ENCODE results near the gene SLC7A9. TPM values are rescaled to one million over a fixed set of nuclear protein-coding genes. Genes with fewer than 3 reads are reported as not detected.

SLC7A9 gene
- total RNA-seq, 1 donor from 2014 or later: not detected

DNA sequence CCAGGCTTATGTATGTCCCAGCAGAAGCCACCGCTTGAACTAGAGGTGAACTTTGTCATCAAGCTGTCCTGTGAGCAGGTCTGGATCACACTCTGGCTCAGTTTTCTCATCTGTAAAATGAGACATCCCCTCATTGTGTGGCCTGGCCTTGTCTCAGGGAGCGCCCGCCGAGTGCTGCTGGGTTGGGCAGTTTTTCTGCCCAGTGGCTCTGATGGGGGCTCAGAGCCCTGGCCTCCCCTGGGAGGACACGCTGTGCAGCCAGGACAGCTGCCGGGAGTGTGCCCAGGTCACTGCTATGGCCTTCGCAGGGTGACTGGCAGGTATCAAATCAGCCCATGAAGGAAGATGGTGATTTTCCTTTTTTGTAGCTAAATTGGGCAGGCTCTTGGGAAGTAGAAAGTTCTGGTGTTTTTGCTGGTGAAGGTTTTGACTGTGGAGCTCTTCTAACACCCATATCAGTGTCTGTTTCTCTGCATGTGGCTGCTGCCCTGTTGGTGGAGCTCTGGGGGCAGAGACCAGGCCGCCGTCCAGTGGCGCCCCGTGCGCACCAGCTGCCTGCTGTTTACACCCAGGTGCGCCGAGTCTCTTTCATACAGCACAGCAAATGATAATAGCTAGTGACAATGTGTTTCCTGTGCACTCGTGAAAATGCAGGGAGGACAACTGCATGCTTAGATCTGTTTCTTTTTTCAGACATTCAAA, 40.8 kb downstream of the SLC7A9 start:
- DNase-seq (ENCODE audit: low read depth, low spot score): no peak

DNA sequence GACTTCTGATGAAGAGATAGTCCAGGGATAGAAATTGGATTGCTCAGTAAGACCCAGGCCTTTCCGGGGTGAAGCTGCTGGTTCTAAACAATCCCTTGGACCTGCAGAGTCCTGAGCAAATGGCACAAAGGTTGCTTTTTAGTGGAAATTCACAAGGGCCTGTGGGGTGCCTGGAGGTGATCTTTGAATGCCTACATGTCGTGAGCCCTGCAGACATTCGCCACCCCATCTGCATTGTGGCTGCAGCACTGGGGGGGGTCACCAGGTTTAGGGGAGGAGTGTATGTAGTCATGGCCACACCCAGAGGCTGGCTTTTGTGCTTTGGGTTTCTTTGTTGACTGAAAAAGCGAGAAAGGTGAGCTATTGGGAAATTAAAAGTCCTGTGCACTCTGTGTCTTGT, 41.4 kb downstream of the SLC7A9 start:
- no peak for DNase-seq (ENCODE audit: low read depth, low spot score)

DNA sequence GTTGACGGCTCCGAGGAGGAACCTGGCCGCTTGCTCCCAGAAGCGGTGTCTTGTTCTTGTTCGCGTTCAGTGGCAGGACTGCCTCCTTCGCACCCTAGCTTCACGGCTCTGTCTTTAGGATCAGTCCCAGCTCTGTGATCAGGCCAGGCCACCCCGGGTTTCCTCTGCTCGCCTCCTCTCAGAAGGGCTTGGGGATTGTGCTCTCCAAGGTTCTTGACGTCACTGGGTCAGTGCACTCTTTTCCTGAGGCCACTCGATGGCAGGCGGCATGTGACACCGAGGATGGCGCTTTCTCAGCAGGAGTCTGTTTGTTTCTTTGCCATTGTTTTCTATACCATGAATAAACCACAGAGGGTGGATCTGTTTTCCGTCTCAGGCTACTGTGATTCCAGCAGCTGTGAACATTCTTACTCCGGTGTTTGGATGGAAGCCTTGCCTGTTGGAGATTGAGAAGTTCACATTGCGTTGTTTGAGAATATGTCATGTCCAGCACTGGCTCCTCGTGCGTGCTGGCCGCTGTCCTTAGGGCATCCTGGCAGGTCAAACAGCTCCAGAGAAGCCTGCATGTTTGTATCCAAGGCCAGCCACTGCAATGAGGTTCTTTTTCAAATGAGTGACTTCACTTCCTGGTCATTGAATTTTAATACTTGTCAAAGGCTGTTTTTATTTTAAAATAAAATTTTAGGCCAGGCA, 44.5 kb downstream of the SLC7A9 start:
- DNase-seq (ENCODE audit: low read depth, low spot score): no peak

DNA sequence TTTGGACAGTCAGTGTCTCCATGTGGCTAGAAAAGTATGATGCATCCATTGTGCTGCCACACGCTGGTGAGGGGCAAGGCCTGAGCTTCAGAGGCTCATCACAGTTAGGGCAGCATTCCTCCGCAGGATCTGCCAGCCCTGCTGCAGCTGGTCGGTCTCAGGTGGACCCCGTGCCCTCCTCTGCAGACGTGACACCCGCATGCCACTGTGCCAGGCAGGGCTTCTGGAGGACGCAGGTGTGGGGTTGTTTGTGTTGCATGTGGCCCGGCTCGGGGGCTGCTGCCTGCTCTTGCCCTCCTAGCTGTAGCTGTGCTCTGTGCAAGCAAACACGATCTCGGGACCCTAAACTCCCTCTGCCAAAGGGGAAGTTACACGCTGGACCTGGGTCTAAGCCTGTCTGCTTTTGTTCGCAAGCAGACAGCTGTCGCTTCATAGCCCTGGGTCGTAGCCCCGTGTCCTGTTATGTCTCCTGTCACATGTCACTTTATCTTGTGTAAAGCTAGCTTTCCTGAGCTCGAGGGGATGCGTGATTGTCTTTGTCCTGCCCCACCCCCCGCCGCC, 45.3 kb downstream of the SLC7A9 start:
- no peak for DNase-seq (ENCODE audit: low read depth, low spot score)

DNA sequence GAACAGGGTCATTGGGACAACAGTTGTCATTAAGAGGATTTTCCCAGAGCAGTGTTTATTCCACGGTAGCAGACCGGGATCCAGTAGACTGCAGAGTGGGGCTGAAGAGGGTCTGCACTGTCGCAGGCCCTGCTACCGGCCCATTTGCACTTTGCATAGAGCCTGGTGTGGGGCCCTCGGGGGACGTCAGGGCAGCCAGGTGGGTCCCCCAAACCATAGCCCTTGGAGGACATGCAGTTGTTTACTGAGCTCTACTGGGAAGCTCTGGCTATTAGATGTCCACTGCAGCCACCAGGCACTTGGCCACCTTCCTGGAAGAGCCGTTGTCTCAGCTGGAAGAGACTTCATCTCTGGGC, 45.8 kb downstream of the SLC7A9 start:
- DNase-seq (ENCODE audit: low read depth, low spot score): no peak

DNA sequence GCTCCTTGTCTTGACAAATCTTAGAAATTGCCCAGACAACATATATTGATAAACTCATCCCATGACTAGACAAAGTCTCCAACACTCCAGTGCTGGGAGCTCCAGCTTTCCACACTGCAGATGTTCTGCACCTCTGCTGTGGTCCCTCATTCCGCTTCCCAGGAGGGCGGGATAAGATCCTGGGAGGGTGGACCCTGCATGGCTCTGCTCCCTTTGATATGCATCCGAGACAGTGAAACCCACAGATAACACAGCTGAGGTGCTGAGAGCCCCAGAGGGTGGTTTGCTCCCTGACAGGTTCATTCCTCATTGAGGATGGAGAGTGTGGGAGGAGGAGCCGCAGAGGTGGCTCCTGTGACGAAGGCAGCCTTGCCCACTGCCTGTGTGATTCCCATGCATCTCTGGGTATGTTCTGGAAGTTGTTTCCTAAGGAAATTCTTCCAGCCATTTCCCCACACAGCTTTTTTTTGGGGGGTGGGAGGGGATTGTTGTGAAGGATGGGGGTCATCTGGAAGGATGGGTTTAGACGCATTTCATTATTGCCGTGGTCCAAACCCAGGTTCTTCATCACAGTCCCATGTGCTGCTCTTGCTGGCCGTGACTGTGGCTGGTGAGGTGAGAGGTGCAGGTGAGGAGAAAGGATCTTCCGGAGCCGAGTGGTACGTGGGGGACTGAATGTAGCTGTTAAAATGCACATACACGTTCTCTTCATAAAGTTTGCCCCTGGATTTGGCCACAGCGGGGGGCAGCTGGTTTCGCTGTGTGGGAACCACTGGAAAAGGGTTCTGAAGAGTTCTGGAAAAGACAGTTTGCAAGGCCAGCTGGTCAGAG, 46.4 kb downstream of the SLC7A9 start:
- DNase-seq (ENCODE audit: low read depth, low spot score): no peak

- no peak for DNase-seq (ENCODE audit: low read depth, low spot score)
These were observed 49.9 kb downstream of the SLC7A9 start for GRCh38 chr19:32819419-32820400.

DNA sequence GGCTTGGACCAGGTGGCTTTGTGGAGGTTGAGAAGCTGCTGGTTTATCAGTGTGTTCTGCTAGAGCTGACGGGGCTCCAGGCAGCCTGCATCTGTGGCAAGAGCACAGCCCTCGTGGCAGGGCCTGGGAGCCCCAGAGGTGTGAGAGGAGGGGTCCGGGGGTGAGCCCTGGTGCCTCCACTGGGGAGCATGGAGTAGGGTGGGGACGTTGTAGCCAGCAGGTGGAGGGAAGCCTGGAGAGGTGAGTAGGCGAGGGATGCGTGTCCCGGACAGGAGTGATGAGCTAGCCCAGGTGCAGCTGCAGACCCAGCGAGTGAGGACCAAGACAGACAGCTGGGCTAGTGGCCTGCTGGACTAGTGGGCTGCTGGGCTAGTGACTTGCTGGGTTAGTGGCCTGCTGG, 51.0 kb downstream of the SLC7A9 start:
- no peak for DNase-seq (ENCODE audit: low read depth, low spot score)

DNA sequence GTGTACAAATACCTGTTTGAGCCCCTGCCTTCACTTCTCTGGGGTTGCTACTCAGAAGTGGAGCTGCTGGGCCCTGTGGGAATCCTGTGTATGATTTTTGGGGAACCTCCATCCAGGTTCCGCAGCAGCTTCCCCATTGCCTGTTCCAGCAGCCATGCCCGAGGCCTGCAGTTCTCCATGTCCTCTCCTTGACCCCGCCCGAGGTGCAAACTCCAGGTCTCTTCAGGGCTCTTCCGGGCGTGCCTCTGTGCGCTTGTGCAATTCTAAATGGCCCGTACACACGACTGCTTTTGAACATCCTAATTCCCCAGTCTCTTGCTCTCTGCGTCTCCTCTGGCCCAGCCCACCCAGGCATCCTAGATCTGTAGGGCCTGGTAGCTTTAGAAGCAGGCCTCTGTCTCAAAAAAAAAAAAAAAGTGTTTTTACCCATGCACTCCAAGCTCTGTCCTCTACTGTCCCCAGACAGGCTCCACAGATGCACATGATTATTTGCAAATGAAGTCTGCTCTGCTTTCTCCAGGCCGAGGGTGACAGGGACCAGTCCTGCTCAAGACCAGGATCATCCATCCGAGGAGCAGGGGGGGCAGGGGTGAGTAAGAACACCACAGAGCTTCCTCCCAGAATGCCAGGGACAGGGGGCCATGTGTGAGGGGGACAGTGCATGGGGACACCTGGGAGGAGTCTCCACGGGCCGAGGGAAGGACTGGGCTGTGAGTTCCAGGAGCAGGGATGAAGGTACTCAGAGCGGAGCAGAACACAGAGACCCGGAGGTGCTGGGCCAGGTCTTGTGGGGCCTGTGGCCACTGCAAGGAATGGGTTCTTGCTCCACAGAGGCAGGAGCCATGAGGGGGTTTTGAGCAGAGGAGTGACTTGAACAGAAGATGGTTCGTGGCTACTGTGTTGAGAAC, 51.7 kb downstream of the SLC7A9 start:
- DNase-seq (ENCODE audit: low read depth, low spot score): no peak

GRCh38 chr19:32816555-32817099, 52.9 kb downstream of the SLC7A9 start:
- DNase-seq (ENCODE audit: low read depth, low spot score): no peak

DNA sequence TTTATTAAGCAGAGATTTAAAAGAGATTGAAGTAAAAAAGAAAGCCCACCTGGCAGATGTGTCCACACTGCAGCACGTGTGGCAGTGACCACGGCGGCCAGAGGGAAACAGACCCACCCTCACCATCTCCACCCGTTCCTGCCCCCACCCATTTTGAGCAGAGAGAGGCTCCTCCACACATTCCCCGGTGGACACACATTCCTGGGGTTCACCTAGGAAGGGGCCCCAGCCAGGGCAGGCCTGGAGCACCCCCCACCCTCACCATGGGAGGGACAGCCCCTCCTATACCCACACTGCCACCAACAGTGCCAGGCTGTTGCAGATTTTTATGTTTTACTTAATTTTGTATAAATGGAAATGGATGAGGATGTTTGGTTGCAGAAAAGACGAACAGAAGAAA, 54.9 kb downstream of the SLC7A9 start:
- no peak for DNase-seq (ENCODE audit: low read depth, low spot score)

DNA sequence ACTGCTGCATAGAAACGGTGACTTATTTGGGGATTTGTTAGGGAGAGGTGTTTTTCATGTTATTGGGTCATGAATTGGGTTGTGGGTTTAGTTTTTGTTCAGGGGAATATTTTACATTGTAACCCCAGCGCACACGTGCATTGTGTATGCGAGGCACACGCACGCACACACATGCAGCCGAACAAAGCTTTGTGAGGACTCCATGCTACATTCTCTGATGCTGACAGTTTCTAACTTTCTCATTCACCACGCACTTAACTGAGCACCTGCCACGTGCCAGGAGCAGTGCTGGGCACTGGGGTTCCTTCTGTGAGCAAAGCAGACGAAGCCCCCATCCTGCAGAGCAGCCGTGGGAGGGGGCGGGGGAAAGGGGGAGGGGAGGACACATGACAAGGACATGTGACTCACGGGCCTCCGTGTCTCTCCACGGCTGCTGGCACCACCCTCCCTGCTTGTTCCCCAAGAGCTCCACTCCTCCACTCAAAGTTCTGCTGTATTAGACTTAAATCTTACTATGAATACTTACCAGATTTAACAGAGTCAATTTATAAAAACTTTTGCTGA, 55.6 kb downstream of the SLC7A9 start:
- DNase-seq (ENCODE audit: low read depth, low spot score): no peak

DNA sequence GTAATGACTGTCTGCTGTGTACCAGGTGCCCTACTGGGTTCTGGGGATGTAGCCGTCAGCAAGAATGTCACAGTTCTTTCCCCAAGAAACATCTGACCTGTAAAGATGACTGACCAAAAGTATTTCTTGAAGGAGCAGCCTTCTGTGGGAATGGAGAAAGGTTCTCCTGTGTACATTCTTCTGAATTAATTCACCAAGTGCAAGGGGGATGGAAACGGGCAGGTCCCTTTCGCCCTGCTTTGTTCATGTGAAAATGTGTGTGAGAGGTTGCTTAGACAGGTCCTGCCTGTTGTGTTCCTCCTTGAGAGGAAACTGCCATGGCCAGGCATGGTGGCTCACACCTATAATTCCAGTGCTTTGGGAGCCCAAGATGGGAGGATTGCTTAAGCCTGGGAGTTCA, 57.0 kb downstream of the SLC7A9 start:
- no peak for DNase-seq (ENCODE audit: low read depth, low spot score)

- no peak for DNase-seq (ENCODE audit: low read depth, low spot score)
These were observed 57.5 kb downstream of the SLC7A9 start for GRCh38 chr19:32812036-32812435.

GRCh38 chr19:32811151-32811550, 58.4 kb downstream of the SLC7A9 start:
- DNase-seq (ENCODE audit: low read depth, low spot score): no peak

- DNase-seq (ENCODE audit: low read depth, low spot score): no peak
These were observed 59.1 kb downstream of the SLC7A9 start for GRCh38 chr19:32810452-32810851.

DNA sequence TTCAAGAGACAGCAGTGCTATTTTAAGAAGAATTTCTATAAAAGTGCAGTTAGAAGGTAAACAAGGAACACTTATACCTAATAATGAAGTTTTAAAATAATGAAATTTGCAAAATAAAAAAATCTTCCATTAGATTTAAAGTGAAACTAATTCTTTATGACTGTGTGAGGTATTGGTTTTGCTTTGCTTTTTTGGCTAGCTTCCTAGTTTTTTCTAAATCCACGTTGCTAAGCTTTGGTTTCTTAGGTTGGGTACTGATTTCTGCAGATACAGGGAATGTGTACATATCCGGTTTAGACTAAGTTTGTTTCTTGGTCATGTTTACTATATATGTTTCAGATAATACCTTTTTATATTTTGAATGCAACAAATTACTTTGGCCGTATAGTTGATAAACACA, 59.8 kb downstream of the SLC7A9 start:
- no peak for DNase-seq (ENCODE audit: low read depth, low spot score)

DNA sequence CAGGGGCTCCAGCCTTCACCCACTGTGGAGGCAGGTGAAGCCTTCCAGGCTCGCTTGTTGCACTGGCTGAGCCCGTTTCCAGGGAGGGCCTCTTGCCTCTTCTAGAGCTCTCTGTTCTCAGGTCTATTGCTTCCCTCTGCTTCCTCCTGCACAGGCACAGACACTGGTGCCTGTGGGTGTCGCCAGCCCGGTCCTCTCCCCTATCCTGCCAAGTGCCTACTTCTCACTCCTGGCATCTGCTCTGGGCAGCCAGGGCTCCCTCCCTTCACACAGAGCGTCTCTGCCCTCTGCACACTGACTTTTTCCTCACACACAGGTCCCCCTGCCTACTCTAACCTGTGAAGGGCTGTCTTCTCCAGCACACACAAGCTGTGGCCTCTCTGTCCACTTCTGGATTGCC, 60.3 kb downstream of the SLC7A9 start:
- DNase-seq (ENCODE audit: low read depth, low spot score): no peak

DNA sequence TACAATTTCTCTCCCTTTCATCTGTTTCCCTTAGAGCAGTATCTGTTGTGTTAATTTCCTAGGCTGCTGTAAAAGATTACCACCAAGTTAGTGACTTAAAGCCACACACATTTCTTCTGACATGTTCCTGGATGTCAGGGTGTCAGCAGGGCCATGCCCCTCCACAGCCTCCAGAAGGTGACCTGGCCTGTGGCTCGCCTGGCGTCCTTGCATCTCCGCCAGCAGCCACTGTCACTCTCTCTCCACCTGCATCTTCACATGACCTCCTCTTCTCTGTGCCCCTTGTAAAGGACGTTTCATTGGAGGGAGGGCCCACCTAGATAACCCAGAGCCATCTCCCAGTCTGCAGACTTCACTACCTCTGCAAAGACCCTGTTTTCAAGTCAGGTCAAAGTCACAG, 61.3 kb downstream of the SLC7A9 start:
- no peak for DNase-seq (ENCODE audit: low read depth, low spot score)
